ENCODE measurements around the gene MAP3K3. TPM values are rescaled to one million over a fixed set of nuclear protein-coding genes. Genes with fewer than 3 reads are reported as not detected.
A peak's percentile ranks its signal among the peaks of the same experiment; 100 is the strongest.

Gene MAP3K3
- total and polyA plus RNA-seq, 9 of the 15 experiments (the other 6 are each of a cell fraction or from before 2014, with no cell fraction given) = 0.69 to 16.5 (median 12.1) TPM

DNA sequence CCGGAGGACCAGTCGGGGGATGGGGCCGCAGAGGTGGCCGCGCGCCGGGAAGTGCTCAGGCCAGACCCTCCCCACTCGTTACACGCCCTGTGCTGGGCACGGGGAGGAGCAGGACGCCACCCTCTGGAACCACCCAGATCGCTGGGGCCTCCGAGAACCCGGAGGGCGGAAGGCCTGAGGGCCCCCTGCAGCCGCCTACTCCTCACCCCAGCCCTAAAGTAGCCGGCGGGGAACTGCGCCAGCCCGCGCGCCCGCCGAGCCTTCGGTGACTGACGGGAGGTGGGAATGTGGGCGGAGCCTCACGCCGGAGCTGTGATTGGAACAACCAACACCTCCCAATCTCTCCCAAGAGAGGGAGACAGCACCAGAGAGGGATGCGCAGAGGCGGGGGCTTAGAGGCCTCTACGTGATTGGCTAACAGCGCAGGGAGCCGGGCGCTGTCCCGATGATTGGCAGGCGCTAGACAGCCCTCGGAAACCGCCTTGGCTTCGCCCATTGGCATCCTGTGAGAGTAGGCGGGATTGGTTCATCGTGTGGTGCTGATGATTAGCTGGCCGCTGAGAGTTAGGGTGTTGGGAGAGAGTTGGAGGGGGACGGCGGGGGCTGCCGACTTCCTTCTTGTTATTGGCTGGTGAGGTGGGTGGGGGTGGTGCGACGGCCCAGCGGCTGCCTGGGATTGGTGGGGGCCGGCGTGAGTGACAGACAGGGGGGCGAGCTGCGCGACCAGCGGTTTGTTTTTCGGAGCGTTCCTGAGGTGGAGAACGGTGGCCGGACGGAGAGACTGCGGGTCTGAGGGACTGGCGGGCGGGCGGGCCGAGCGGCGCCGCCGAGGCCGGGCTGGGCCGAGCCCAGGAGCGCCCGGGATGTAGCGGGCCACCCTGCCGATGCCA lies at the start of gene MAP3K3 (continued):
- TF ChIP-seq ZNF398 (CRISPR knock-in tag; IDR thresholded peaks at IDR 0.05) (no peak), ZBTB1 (CRISPR knock-in tag; IDR thresholded peaks at IDR 0.05; ENCODE audit: borderline replicate concordance, low read depth) (no peak), SMARCC2 (IDR thresholded peaks at IDR 0.05; ENCODE audit: low read depth) (no peak), CUX1 (CRISPR knock-in tag; IDR thresholded peaks at IDR 0.05) (no peak), MTF1 (CRISPR knock-in tag; IDR thresholded peaks at IDR 0.05; ENCODE audit: borderline replicate concordance) (no peak), SAFB2 (IDR thresholded peaks at IDR 0.05; ENCODE audit: borderline replicate concordance, low read depth, low read length, severe bottlenecking) (no peak), E4F1 (CRISPR knock-in tag; IDR thresholded peaks at IDR 0.05; ENCODE audit: borderline replicate concordance) (no peak), RCOR1 (IDR thresholded peaks at IDR 0.05; ENCODE audit: borderline replicate concordance in 1 of 2, low read depth in 2 of 2, low read length in 2 of 2) (peak; percentile 67 to 98; a peak in 3 of 4 replicates)
- TF ChIP-seq, protein P1, sequence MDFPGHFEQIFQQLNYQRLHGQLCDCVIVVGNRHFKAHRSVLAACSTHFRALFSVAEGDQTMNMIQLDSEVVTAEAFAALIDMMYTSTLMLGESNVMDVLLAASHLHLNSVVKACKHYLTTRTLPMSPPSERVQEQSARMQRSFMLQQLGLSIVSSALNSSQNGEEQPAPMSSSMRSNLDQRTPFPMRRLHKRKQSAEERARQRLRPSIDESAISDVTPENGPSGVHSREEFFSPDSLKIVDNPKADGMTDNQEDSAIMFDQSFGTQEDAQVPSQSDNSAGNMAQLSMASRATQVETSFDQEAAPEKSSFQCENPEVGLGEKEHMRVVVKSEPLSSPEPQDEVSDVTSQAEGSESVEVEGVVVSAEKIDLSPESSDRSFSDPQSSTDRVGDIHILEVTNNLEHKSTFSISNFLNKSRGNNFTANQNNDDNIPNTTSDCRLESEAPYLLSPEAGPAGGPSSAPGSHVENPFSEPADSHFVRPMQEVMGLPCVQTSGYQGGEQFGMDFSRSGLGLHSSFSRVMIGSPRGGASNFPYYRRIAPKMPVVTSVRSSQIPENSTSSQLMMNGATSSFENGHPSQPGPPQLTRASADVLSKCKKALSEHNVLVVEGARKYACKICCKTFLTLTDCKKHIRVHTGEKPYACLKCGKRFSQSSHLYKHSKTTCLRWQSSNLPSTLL (IDR thresholded peaks at IDR 0.05) = no peak
- TF ChIP-seq, protein P2, sequence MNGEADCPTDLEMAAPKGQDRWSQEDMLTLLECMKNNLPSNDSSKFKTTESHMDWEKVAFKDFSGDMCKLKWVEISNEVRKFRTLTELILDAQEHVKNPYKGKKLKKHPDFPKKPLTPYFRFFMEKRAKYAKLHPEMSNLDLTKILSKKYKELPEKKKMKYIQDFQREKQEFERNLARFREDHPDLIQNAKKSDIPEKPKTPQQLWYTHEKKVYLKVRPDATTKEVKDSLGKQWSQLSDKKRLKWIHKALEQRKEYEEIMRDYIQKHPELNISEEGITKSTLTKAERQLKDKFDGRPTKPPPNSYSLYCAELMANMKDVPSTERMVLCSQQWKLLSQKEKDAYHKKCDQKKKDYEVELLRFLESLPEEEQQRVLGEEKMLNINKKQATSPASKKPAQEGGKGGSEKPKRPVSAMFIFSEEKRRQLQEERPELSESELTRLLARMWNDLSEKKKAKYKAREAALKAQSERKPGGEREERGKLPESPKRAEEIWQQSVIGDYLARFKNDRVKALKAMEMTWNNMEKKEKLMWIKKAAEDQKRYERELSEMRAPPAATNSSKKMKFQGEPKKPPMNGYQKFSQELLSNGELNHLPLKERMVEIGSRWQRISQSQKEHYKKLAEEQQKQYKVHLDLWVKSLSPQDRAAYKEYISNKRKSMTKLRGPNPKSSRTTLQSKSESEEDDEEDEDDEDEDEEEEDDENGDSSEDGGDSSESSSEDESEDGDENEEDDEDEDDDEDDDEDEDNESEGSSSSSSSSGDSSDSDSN (IDR thresholded peaks at IDR 0.05; ENCODE audit: borderline replicate concordance in 1 of 2, low read depth in 2 of 2, low read length in 2 of 2) = peak; percentile 69 to 70; a peak in 3 of 4 replicates
